GM20000 (cell line): ENCODE measurements around the gene TMEM108.

Source experiments
- DNase-seq: peaks from one replicate; pipeline ENCODE4 v3.0.0; 2012; ENCODE audit warnings: low spot score
- CTCF ChIP-seq: IDR thresholded peaks from 2 replicates; pipeline ENCODE4 v1.5.1; 2012; ENCODE audit warnings: mild to moderate bottlenecking, control low read depth; ENCODE audit errors: extremely low read depth, missing control alignments

Gene TMEM108

GRCh38 chr3:133115176-133115575, 77.0 kb downstream of the TMEM108 start:
- no peak for TF ChIP-seq CTCF

GRCh38 chr3:133117342-133117741, 79.2 kb downstream of the TMEM108 start:
- TF ChIP-seq CTCF: no peak
- DNase-seq: no peak

More at GRCh38 chr3:133115176-133115575, 77.0 kb downstream of the TMEM108 start:
- no peak for DNase-seq

GRCh38 chr3:133119176-133119575, 81.0 kb downstream of the TMEM108 start:
- DNase-seq: no peak
- TF ChIP-seq CTCF: no peak

GRCh38 chr3:133121450-133121849, 83.3 kb downstream of the TMEM108 start:
- DNase-seq: no peak
- TF ChIP-seq CTCF: no peak

GRCh38 chr3:133123636-133124035, 85.4 kb downstream of the TMEM108 start:
- DNase-seq: no peak
- TF ChIP-seq CTCF: no peak

- no peak for TF ChIP-seq CTCF
- no peak for DNase-seq
These were observed 86.3 kb downstream of the TMEM108 start for GRCh38 chr3:133124511-133124910.

GRCh38 chr3:133125171-133125570, 87.0 kb downstream of the TMEM108 start:
- no peak for TF ChIP-seq CTCF
- no peak for DNase-seq
